HepG2 (cell line): Measurements from ENCODE around the gene C16orf89. TPM values are rescaled to one million over a fixed set of nuclear protein-coding genes. Genes with fewer than 3 reads are reported as not detected.
A peak's percentile ranks its signal among the peaks of the same experiment; 100 is the strongest.

Experiments used
- CREB3 ChIP-seq: sonication (generic); formaldehyde crosslinking; IDR thresholded peaks from 2 replicates; pipeline ENCODE4 v1.5.0; 2020; ENCODE audit warnings: missing genetic modification reagents
- CTCF ChIP-seq: sonication (generic); formaldehyde crosslinking; IDR thresholded peaks from 2 replicates; pipeline ENCODE4 v1.5.0; 2020; ENCODE audit warnings: mild to moderate bottlenecking, missing genetic modification reagents, moderate library complexity
- DNMT3B ChIP-seq: conservative IDR thresholded peaks from 2 replicates; pipeline ENCODE4 v1.6.1; 2016; ENCODE audit warnings: missing biosample characterization, control low read depth
- IRF1 ChIP-seq: sonication (generic); formaldehyde crosslinking; IDR thresholded peaks from 2 replicates; pipeline ENCODE4 v1.4.0; 2020; ENCODE audit warnings: low read depth, mild to moderate bottlenecking, missing genetic modification reagents
- SP2 ChIP-seq: sonication (generic); formaldehyde crosslinking; IDR thresholded peaks from 2 replicates; pipeline ENCODE4 v1.5.1; 2020; ENCODE audit warnings: mild to moderate bottlenecking, missing genetic modification reagents
- TBP ChIP-seq: sonication (generic); formaldehyde crosslinking; IDR thresholded peaks from 2 replicates; pipeline ENCODE4 v1.5.0; 2020; ENCODE audit warnings: missing genetic modification reagents
- YY1 ChIP-seq: IDR thresholded peaks from 2 replicates; pipeline ENCODE4 v1.6.1; 2011; ENCODE audit warnings: low read length, low read depth, moderate library complexity, mild to moderate bottlenecking; ENCODE audit not compliant: insufficient read depth, insufficient replicate concordance
- ZBTB10 ChIP-seq: sonication (generic); formaldehyde crosslinking; IDR thresholded peaks from 2 replicates; pipeline ENCODE4 v1.4.0; 2020; ENCODE audit warnings: missing genetic modification reagents, borderline replicate concordance
- ZFP1 ChIP-seq: IDR thresholded peaks from 2 replicates; pipeline ENCODE4 v1.6.1; 2016
- ZHX2 ChIP-seq, 2 experiments: sonication (generic) in 1 of 2; formaldehyde crosslinking in 1 of 2; IDR thresholded peaks; 2 replicates each; pipeline versions ENCODE4 v1.6.1 to v1.9.0; 2014 to 2022; ENCODE audit warnings: antibody characterized with exemption in 1 of 2, borderline replicate concordance in 1 of 2, inconsistent platforms in 1 of 2, low read depth in 1 of 2, missing genetic modification reagents in 1 of 2
- ZNF280D ChIP-seq: sonication (generic); formaldehyde crosslinking; IDR thresholded peaks from 2 replicates; pipeline ENCODE4 v1.5.1; 2020; ENCODE audit warnings: mild to moderate bottlenecking, missing genetic modification reagents
- ZNF570 ChIP-seq: sonication (generic); formaldehyde crosslinking; IDR thresholded peaks from 2 replicates; pipeline ENCODE4 v1.4.0; 2020; ENCODE audit warnings: mild to moderate bottlenecking, missing genetic modification reagents, borderline replicate concordance
- polyA plus RNA-seq, 8 experiments: library from polyadenylated mRNA; depleted of rRNA in 3 of 8; stranded (reverse) in 7 of 8; unstranded in 1 of 8; fragments of >200 nt; fragmentation: Illumina TruSeq in 4 of 8; extraction: Trizol in 4 of 8; gene quantifications; 2 replicates each; pipeline versions ENCODE4 v1.2.1 to v1.2.3, GENCODE V29; 2011 to 2016; ENCODE audit warnings: low read depth in 4 of 8, missing spikeins in 1 of 8, mixed read lengths in 1 of 8; ENCODE audit not compliant: insufficient read depth in 1 of 8
- total RNA-seq, 5 experiments: library from RNA; depleted of rRNA; stranded (reverse); fragments of >200 nt; fragmentation: Illumina TruSeq; extraction: Trizol; gene quantifications; 2 replicates each; pipeline ENCODE4 v1.2.3, GENCODE V29; 2016; ENCODE audit warnings: low read depth in 1 of 5

The C16orf89 gene
- total and polyA plus RNA-seq, 2 of the 13 experiments (the other 11 are each of a cell fraction or from before 2014, with no cell fraction given), result 1.9 to 3.4 TPM

- no peak for TF ChIP-seq ZBTB10 (CRISPR knock-in tag)
- peak; percentile 78; the same call in 1 of the 2 replicates for TF ChIP-seq TBP (CRISPR knock-in tag)
- no peak for TF ChIP-seq SP2 (CRISPR knock-in tag)
- peak; percentile 99 for TF ChIP-seq YY1
- no peak for TF ChIP-seq CREB3 (CRISPR knock-in tag)
- no peak for TF ChIP-seq ZNF570
- TF ChIP-seq ZNF280D, result peak; percentile 97
- TF ChIP-seq IRF1, result no peak
- TF ChIP-seq ZHX2 (IDR thresholded peaks at IDR 0.05; ENCODE audit: low read depth), result peak; percentile 83
- TF ChIP-seq ZHX2 (CRISPR knock-in tag; IDR thresholded peaks at IDR 0.05; ENCODE audit: borderline replicate concordance), result no peak
- peak; percentile 86 for TF ChIP-seq DNMT3B (CRISPR knock-in tag)
- TF ChIP-seq ZFP1 (CRISPR knock-in tag), result peak; percentile 86; the same call in 1 of the 2 replicates
- TF ChIP-seq CTCF (CRISPR knock-in tag), result peak; percentile 46
These were observed 6.1 kb upstream of the C16orf89 start, which contains the start of gene ALG1 (continued) for GRCh38 chr16:5071681-5072333.
